ENCODE data around the gene TRPV6. TPM values are rescaled to one million over a fixed set of nuclear protein-coding genes. Genes with fewer than 3 reads are reported as not detected.

TRPV6 gene
- total RNA-seq, 1 donor from 2014 or later: not detected

GRCh38 chr7:142886866-142887265 lies 1.3 kb upstream of the TRPV6 start:
- H3K27ac ChIP-seq (ENCODE audit: low read depth, low read length): no peak overlapping the region
- H3K27me3 ChIP-seq (ENCODE audit: control insufficient read depth in 3 of 3, insufficient read depth in 3 of 3, low read length in 3 of 3): peaks cover 8 to 33% (median 11%) of the 10 kb centered on the region in 3 donors
- H3K9ac ChIP-seq (ENCODE audit: low read depth in 1 of 3, low read length in 3 of 3): no peak overlapping the region
- H3K9me3 ChIP-seq (ENCODE audit: control insufficient read depth in 3 of 3, low read length in 3 of 3): no peaks in the 10 kb centered on the region
- no peaks in the 10 kb centered on the region for H3K4me1 ChIP-seq (ENCODE audit: control insufficient read depth in 3 of 3, insufficient read depth in 3 of 3, low read length in 3 of 3)
- H3K4me3 ChIP-seq (ENCODE audit: low read length in 3 of 3): no peak overlapping the region
- no peaks in the 10 kb centered on the region for H3K36me3 ChIP-seq (ENCODE audit: control insufficient read depth in 3 of 3, insufficient read depth in 3 of 3, low read length in 3 of 3)

GRCh38 chr7:142884286-142884640 lies 1.3 kb downstream of the TRPV6 start:
- H3K36me3 ChIP-seq (ENCODE audit: control insufficient read depth in 3 of 3, insufficient read depth in 3 of 3, low read length in 3 of 3): no peaks in the 10 kb centered on the region
- no peak overlapping the region for H3K27ac ChIP-seq (ENCODE audit: low read depth, low read length)
- no peaks in the 10 kb centered on the region for H3K4me1 ChIP-seq (ENCODE audit: control insufficient read depth in 3 of 3, insufficient read depth in 3 of 3, low read length in 3 of 3)
- H3K9me3 ChIP-seq (ENCODE audit: control insufficient read depth in 3 of 3, low read length in 3 of 3): no peaks in the 10 kb centered on the region
- H3K27me3 ChIP-seq (ENCODE audit: control insufficient read depth in 3 of 3, insufficient read depth in 3 of 3, low read length in 3 of 3): peaks cover 15 to 33% (median 21%) of the 10 kb centered on the region in 3 donors
- no peak overlapping the region for H3K9ac ChIP-seq (ENCODE audit: low read depth in 1 of 3, low read length in 3 of 3)
- no peak overlapping the region for H3K4me3 ChIP-seq (ENCODE audit: low read length in 3 of 3)

- no peaks in the 10 kb centered on the region for H3K9me3 ChIP-seq (ENCODE audit: control insufficient read depth in 3 of 3, low read length in 3 of 3)
- H3K27me3 ChIP-seq (ENCODE audit: control insufficient read depth in 3 of 3, insufficient read depth in 3 of 3, low read length in 3 of 3): peaks cover 15 to 33% (median 23%) of the 10 kb centered on the region in 3 donors
Observed at GRCh38 chr7:142883571-142884285, 1.8 kb downstream of the TRPV6 start.

GRCh38 chr7:142883145-142883544 lies 2.4 kb downstream of the TRPV6 start:
- Histone ChIP-seq H3K4me1 (ENCODE audit: control insufficient read depth in 3 of 3, insufficient read depth in 3 of 3, low read length in 3 of 3) (no peaks in the 10 kb centered on the region), H3K9ac (ENCODE audit: low read depth in 1 of 3, low read length in 3 of 3) (no peak overlapping the region), H3K27me3 (ENCODE audit: control insufficient read depth in 3 of 3, insufficient read depth in 3 of 3, low read length in 3 of 3) (peaks cover 15 to 33% (median 26%) of the 10 kb centered on the region in 3 donors), H3K4me3 (ENCODE audit: low read length in 3 of 3) (no peak overlapping the region), H3K36me3 (ENCODE audit: control insufficient read depth in 3 of 3, insufficient read depth in 3 of 3, low read length in 3 of 3) (no peaks in the 10 kb centered on the region), H3K27ac (ENCODE audit: low read depth, low read length) (no peak overlapping the region), H3K9me3 (ENCODE audit: control insufficient read depth in 3 of 3, low read length in 3 of 3) (no peaks in the 10 kb centered on the region)

More at GRCh38 chr7:142883571-142884285, 1.8 kb downstream of the TRPV6 start:
- no peak overlapping the region for H3K9ac ChIP-seq (ENCODE audit: low read depth in 1 of 3, low read length in 3 of 3)
- H3K27ac ChIP-seq (ENCODE audit: low read depth, low read length): no peak overlapping the region
- no peaks in the 10 kb centered on the region for H3K36me3 ChIP-seq (ENCODE audit: control insufficient read depth in 3 of 3, insufficient read depth in 3 of 3, low read length in 3 of 3)
- H3K4me1 ChIP-seq (ENCODE audit: control insufficient read depth in 3 of 3, insufficient read depth in 3 of 3, low read length in 3 of 3): no peaks in the 10 kb centered on the region
- no peak overlapping the region for H3K4me3 ChIP-seq (ENCODE audit: low read length in 3 of 3)

- Histone ChIP-seq H3K27me3 (ENCODE audit: control insufficient read depth in 3 of 3, insufficient read depth in 3 of 3, low read length in 3 of 3) (peaks cover 15 to 41% (median 28%) of the 10 kb centered on the region in 3 donors), H3K36me3 (ENCODE audit: control insufficient read depth in 3 of 3, insufficient read depth in 3 of 3, low read length in 3 of 3) (no peaks in the 10 kb centered on the region), H3K9ac (ENCODE audit: low read depth in 1 of 3, low read length in 3 of 3) (no peak overlapping the region), H3K9me3 (ENCODE audit: control insufficient read depth in 3 of 3, low read length in 3 of 3) (no peaks in the 10 kb centered on the region), H3K4me1 (ENCODE audit: control insufficient read depth in 3 of 3, insufficient read depth in 3 of 3, low read length in 3 of 3) (no peaks in the 10 kb centered on the region), H3K4me3 (ENCODE audit: low read length in 3 of 3) (no peak overlapping the region), H3K27ac (ENCODE audit: low read depth, low read length) (no peak overlapping the region)
Observed at GRCh38 chr7:142882338-142882678, 3.2 kb downstream of the TRPV6 start.

GRCh38 chr7:142881586-142882337 lies 3.8 kb downstream of the TRPV6 start:
- H3K27me3 ChIP-seq (ENCODE audit: control insufficient read depth in 3 of 3, insufficient read depth in 3 of 3, low read length in 3 of 3): peaks cover 15 to 38% (median 28%) of the 10 kb centered on the region in 3 donors
- no peaks in the 10 kb centered on the region for H3K4me1 ChIP-seq (ENCODE audit: control insufficient read depth in 3 of 3, insufficient read depth in 3 of 3, low read length in 3 of 3)
- H3K9ac ChIP-seq (ENCODE audit: low read depth in 1 of 3, low read length in 3 of 3): no peak overlapping the region
- no peaks in the 10 kb centered on the region for H3K36me3 ChIP-seq (ENCODE audit: control insufficient read depth in 3 of 3, insufficient read depth in 3 of 3, low read length in 3 of 3)
- no peak overlapping the region for H3K4me3 ChIP-seq (ENCODE audit: low read length in 3 of 3)
- H3K9me3 ChIP-seq (ENCODE audit: control insufficient read depth in 3 of 3, low read length in 3 of 3): no peaks in the 10 kb centered on the region
- H3K27ac ChIP-seq (ENCODE audit: low read depth, low read length): no peak overlapping the region

- no peak overlapping the region for H3K27ac ChIP-seq (ENCODE audit: low read depth, low read length)
- H3K4me1 ChIP-seq (ENCODE audit: control insufficient read depth in 3 of 3, insufficient read depth in 3 of 3, low read length in 3 of 3): no peaks in the 10 kb centered on the region
- peaks cover 18 to 38% (median 28%) of the 10 kb centered on the region in 3 donors for H3K27me3 ChIP-seq (ENCODE audit: control insufficient read depth in 3 of 3, insufficient read depth in 3 of 3, low read length in 3 of 3)
Observed at GRCh38 chr7:142880876-142881505, 4.6 kb downstream of the TRPV6 start.

GRCh38 chr7:142879060-142879459 lies 6.5 kb downstream of the TRPV6 start:
- no peak overlapping the region for H3K9ac ChIP-seq (ENCODE audit: low read depth in 1 of 3, low read length in 3 of 3)
- H3K27ac ChIP-seq (ENCODE audit: low read depth, low read length): no peak overlapping the region
- no peaks in the 10 kb centered on the region for H3K9me3 ChIP-seq (ENCODE audit: control insufficient read depth in 3 of 3, low read length in 3 of 3)
- H3K27me3 ChIP-seq (ENCODE audit: control insufficient read depth in 3 of 3, insufficient read depth in 3 of 3, low read length in 3 of 3): peaks cover 27 to 41% (median 31%) of the 10 kb centered on the region in 3 donors
- no peaks in the 10 kb centered on the region for H3K36me3 ChIP-seq (ENCODE audit: control insufficient read depth in 3 of 3, insufficient read depth in 3 of 3, low read length in 3 of 3)
- H3K4me3 ChIP-seq (ENCODE audit: low read length in 3 of 3): no peak overlapping the region
- no peaks in the 10 kb centered on the region for H3K4me1 ChIP-seq (ENCODE audit: control insufficient read depth in 3 of 3, insufficient read depth in 3 of 3, low read length in 3 of 3)

More at GRCh38 chr7:142880876-142881505, 4.6 kb downstream of the TRPV6 start:
- no peaks in the 10 kb centered on the region for H3K36me3 ChIP-seq (ENCODE audit: control insufficient read depth in 3 of 3, insufficient read depth in 3 of 3, low read length in 3 of 3)
- no peak overlapping the region for H3K9ac ChIP-seq (ENCODE audit: low read depth in 1 of 3, low read length in 3 of 3)
- H3K4me3 ChIP-seq (ENCODE audit: low read length in 3 of 3): no peak overlapping the region
- H3K9me3 ChIP-seq (ENCODE audit: control insufficient read depth in 3 of 3, low read length in 3 of 3): no peaks in the 10 kb centered on the region

- H3K36me3 ChIP-seq (ENCODE audit: control insufficient read depth in 3 of 3, insufficient read depth in 3 of 3, low read length in 3 of 3): no peaks in the 10 kb centered on the region
- H3K9ac ChIP-seq (ENCODE audit: low read depth in 1 of 3, low read length in 3 of 3): no peak overlapping the region
- H3K4me3 ChIP-seq (ENCODE audit: low read length in 3 of 3): no peak overlapping the region
- no peaks in the 10 kb centered on the region for H3K9me3 ChIP-seq (ENCODE audit: control insufficient read depth in 3 of 3, low read length in 3 of 3)
- no peak overlapping the region for H3K27ac ChIP-seq (ENCODE audit: low read depth, low read length)
- no peaks in the 10 kb centered on the region for H3K4me1 ChIP-seq (ENCODE audit: control insufficient read depth in 3 of 3, insufficient read depth in 3 of 3, low read length in 3 of 3)
- peaks cover 27 to 36% (median 31%) of the 10 kb centered on the region in 3 donors for H3K27me3 ChIP-seq (ENCODE audit: control insufficient read depth in 3 of 3, insufficient read depth in 3 of 3, low read length in 3 of 3)
Observed at GRCh38 chr7:142878315-142878714, 7.2 kb downstream of the TRPV6 start.

Measured in skeletal muscle tissue (tissue), 4 donors.